Measurements from ENCODE around the gene ZNF423.

DNA sequence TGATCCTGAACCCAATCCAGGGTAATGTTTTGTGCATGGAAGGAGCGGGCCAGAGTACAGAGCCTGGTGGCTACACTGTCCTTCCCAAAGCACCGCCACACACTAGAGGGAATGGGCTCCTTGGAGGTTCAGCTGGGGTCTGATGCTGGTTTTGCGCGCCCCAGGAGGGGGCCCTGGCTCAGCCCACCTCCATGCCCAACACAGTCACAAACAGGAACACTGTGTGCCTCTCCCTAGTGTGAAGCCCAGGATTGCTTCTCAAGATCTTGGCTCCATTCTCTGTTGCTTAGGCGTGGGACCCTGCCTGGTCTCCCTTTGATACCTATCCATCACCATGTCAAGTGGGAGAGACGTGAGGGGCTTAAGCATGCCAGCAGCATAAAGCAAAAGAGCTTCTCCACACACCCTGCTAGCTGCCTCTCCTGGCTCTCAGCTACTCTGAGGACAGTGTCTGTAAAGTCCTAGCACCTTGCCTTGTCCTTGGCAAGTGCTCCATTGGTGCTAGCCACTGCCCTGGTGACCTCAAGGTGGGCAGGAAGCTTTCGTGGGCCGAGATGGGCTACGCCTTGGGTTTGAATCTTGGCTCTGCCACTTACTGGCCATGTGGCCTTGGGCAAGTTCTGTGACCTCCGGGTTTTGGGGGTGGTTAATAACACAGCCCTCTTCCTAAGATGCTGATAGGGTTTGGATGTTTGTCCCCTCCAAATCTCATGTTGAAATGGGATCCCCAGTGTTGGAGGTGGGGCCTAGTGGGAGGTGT lies 360.1 kb downstream of the ZNF423 start:
- TF ChIP-seq EZH2 (IDR thresholded peaks at IDR 0.05; ENCODE audit: insufficient read depth, poor library complexity, severe bottlenecking) (no peak), EZH2phosphoT487 (IDR thresholded peaks at IDR 0.05; ENCODE audit: insufficient read depth, low read depth) (no peak)

Data from GM23248 (cell line).